ENCODE results near the gene OSBPL10. TPM values are rescaled to one million over a fixed set of nuclear protein-coding genes. Genes with fewer than 3 reads are reported as not detected.
A peak's percentile ranks its signal among the peaks of the same experiment; 100 is the strongest.

OSBPL10 gene
- total RNA-seq, 1 donor from 2014 or later: 45.4 TPM

- H3K27me3 Mint-ChIP-seq (ENCODE audit: low read depth): no peaks in the 10 kb centered on the region
- no peak overlapping the region for H3K4me3 Mint-ChIP-seq (ENCODE audit: unreplicated experiment)
- DNase-seq (ENCODE audit: low spot score): no peak
Observed at GRCh38 chr3:31772758-31773473, 208.1 kb downstream of the OSBPL10 start.

GRCh38 chr3:31772272-31772671 is 208.8 kb downstream of the OSBPL10 start:
- TF ChIP-seq CTCF (IDR thresholded peaks at IDR 0.05): no peak
- Mint-ChIP-seq H3K36me3 (ENCODE audit: low read depth) (peaks cover 5% of the 10 kb centered on the region), H3K9me3 (ENCODE audit: low read depth) (no peaks in the 10 kb centered on the region), H3K4me3 (ENCODE audit: unreplicated experiment) (no peak overlapping the region), H3K4me1 (ENCODE audit: low read depth) (peaks cover 26% of the 10 kb centered on the region), H3K27ac (ENCODE audit: unreplicated experiment) (no peak overlapping the region), H3K27me3 (ENCODE audit: low read depth) (no peaks in the 10 kb centered on the region)
- no peak for DNase-seq (ENCODE audit: low spot score)

More at GRCh38 chr3:31772758-31773473, 208.1 kb downstream of the OSBPL10 start:
- peaks cover 5% of the 10 kb centered on the region for H3K36me3 Mint-ChIP-seq (ENCODE audit: low read depth)
- peaks cover 27% of the 10 kb centered on the region for H3K4me1 Mint-ChIP-seq (ENCODE audit: low read depth)
- no peaks in the 10 kb centered on the region for H3K9me3 Mint-ChIP-seq (ENCODE audit: low read depth)
- no peak for TF ChIP-seq CTCF (IDR thresholded peaks at IDR 0.05)
- no peak overlapping the region for H3K27ac Mint-ChIP-seq (ENCODE audit: unreplicated experiment)

GRCh38 chr3:31770822-31771326 is 210.2 kb downstream of the OSBPL10 start:
- DNase-seq (ENCODE audit: low spot score): no peak
- peaks cover 22% of the 10 kb centered on the region for H3K4me1 Mint-ChIP-seq (ENCODE audit: low read depth)
- no peaks in the 10 kb centered on the region for H3K9me3 Mint-ChIP-seq (ENCODE audit: low read depth)
- TF ChIP-seq CTCF (IDR thresholded peaks at IDR 0.05): no peak
- H3K4me3 Mint-ChIP-seq (ENCODE audit: unreplicated experiment): no peak overlapping the region
- H3K36me3 Mint-ChIP-seq (ENCODE audit: low read depth): peaks cover 5% of the 10 kb centered on the region
- no peak overlapping the region for H3K27ac Mint-ChIP-seq (ENCODE audit: unreplicated experiment)
- H3K27me3 Mint-ChIP-seq (ENCODE audit: low read depth): no peaks in the 10 kb centered on the region

- Mint-ChIP-seq H3K27ac (ENCODE audit: unreplicated experiment) (no peak overlapping the region), H3K36me3 (ENCODE audit: low read depth) (no peaks in the 10 kb centered on the region), H3K27me3 (ENCODE audit: low read depth) (no peaks in the 10 kb centered on the region), H3K4me1 (ENCODE audit: low read depth) (peaks cover 22% of the 10 kb centered on the region), H3K4me3 (ENCODE audit: unreplicated experiment) (no peak overlapping the region), H3K9me3 (ENCODE audit: low read depth) (no peaks in the 10 kb centered on the region)
- no peak for DNase-seq (ENCODE audit: low spot score)
- TF ChIP-seq CTCF (IDR thresholded peaks at IDR 0.05): peak; percentile 83
Observed at GRCh38 chr3:31768479-31769125, 212.5 kb downstream of the OSBPL10 start.

GRCh38 chr3:31767920-31768319 is 213.1 kb downstream of the OSBPL10 start:
- Mint-ChIP-seq H3K27ac (ENCODE audit: unreplicated experiment) (no peak overlapping the region), H3K9me3 (ENCODE audit: low read depth) (no peaks in the 10 kb centered on the region), H3K4me3 (ENCODE audit: unreplicated experiment) (no peak overlapping the region), H3K27me3 (ENCODE audit: low read depth) (no peaks in the 10 kb centered on the region), H3K4me1 (ENCODE audit: low read depth) (peaks cover 18% of the 10 kb centered on the region), H3K36me3 (ENCODE audit: low read depth) (no peaks in the 10 kb centered on the region)
- no peak for TF ChIP-seq CTCF (IDR thresholded peaks at IDR 0.05)
- no peak for DNase-seq (ENCODE audit: low spot score)
